ENCODE results near the gene RND3. TPM values are rescaled to one million over a fixed set of nuclear protein-coding genes. Genes with fewer than 3 reads are reported as not detected.

Gene RND3
- total RNA-seq, 1 experiment from 2014 or later = 205 TPM

GRCh38 chr2:150441784-150442183 lies 45.7 kb downstream of the RND3 start:
- no peak for DNase-seq (ENCODE audit: low spot score)

GRCh38 chr2:150441226-150441625 lies 46.2 kb downstream of the RND3 start:
- no peak for DNase-seq (ENCODE audit: low spot score)

GRCh38 chr2:150438654-150439053 lies 48.8 kb downstream of the RND3 start:
- DNase-seq (ENCODE audit: low spot score) = no peak

- no peak for DNase-seq (ENCODE audit: low spot score)
These were observed 49.4 kb downstream of the RND3 start for GRCh38 chr2:150438041-150438440.

GRCh38 chr2:150432312-150432625 lies 55.2 kb downstream of the RND3 start:
- DNase-seq (ENCODE audit: low spot score) = no peak

GRCh38 chr2:150431561-150432311 lies 55.7 kb downstream of the RND3 start:
- no peak for DNase-seq (ENCODE audit: low spot score)

- DNase-seq (ENCODE audit: low spot score) = no peak
These were observed 58.0 kb downstream of the RND3 start for GRCh38 chr2:150429384-150429961.

- no peak for DNase-seq (ENCODE audit: low spot score)
These were observed 58.8 kb downstream of the RND3 start for GRCh38 chr2:150428641-150429040.

- no peak for DNase-seq (ENCODE audit: low spot score)
These were observed 60.2 kb downstream of the RND3 start for GRCh38 chr2:150427298-150427697.

- no peak for DNase-seq (ENCODE audit: low spot score)
These were observed 60.7 kb downstream of the RND3 start for GRCh38 chr2:150426724-150427123.

GRCh38 chr2:150426315-150426714 lies 61.2 kb downstream of the RND3 start:
- DNase-seq (ENCODE audit: low spot score) = no peak

- DNase-seq (ENCODE audit: low spot score) = peak; percentile 38
These were observed 62.1 kb downstream of the RND3 start for GRCh38 chr2:150425121-150425955.

GRCh38 chr2:150424406-150424805 lies 63.1 kb downstream of the RND3 start:
- no peak for DNase-seq (ENCODE audit: low spot score)

GRCh38 chr2:150421126-150421651 lies 66.3 kb downstream of the RND3 start:
- DNase-seq (ENCODE audit: low spot score) = no peak

- DNase-seq (ENCODE audit: low spot score) = no peak
These were observed 68.6 kb downstream of the RND3 start for GRCh38 chr2:150418916-150419315.
